GM12878 (cell line): ENCODE measurements around the gene GPN2. TPM values are rescaled to one million over a fixed set of nuclear protein-coding genes. Genes with fewer than 3 reads are reported as not detected.
A peak's percentile ranks its signal among the peaks of the same experiment; 100 is the strongest.

Experiments used
- ATAC-seq: fragments of 200-7000 bp; cut with Tn5 transposase; 3 replicates; pipeline ENCODE4 v1.9.1; 2020; ENCODE audit warnings: mild to moderate bottlenecking, moderate library complexity
- BruUV-seq: library from RNA; stranded (reverse); fragments of 400-500 nt; replicated peaks from 2 replicates; lab custom pipeline; 2021; lab: Mats Ljungman, UMichigan
- CTCF ChIA-PET: fragments of 300-600 bp; sonication (Branson Sonifier 250); formaldehyde crosslinking; extraction: SDS; loops from one replicate; lab custom pipeline; 2021; ENCODE audit warnings: inconsistent platforms; lab: Yijun Ruan, JAX
- POLR2A ChIA-PET: fragments of 350-600 bp; formaldehyde crosslinking; extraction: SDS; loops from one replicate; lab custom pipeline; 2021; ENCODE audit warnings: inconsistent platforms; lab: Charles Lee
- RAD21 ChIA-PET: fragments of 300-600 bp; sonication (Branson Sonifier 250); formaldehyde crosslinking; loops from one replicate; lab custom pipeline; 2023; ENCODE audit warnings: antibody characterized with exemption; ENCODE audit not compliant: unreplicated experiment; lab: Charles Lee
- SMC1A ChIA-PET: fragments of 300-600 bp; sonication (Branson Sonifier 250); formaldehyde crosslinking; loops from one replicate; lab custom pipeline; 2023; ENCODE audit not compliant: unreplicated experiment, uncharacterized antibody; lab: Charles Lee
- DNase-seq: peaks from one replicate; pipeline ENCODE4 v3.0.0-alpha.2; 2011; ENCODE audit warnings: low read depth, low spot score
- FAIRE-seq: peaks from 3 replicates; lab custom pipeline; 2011; peaks lifted over from hg19 to GRCh38; lab: Jason Lieb, UNC
- H2AFZ ChIP-seq: 2 replicates; pipeline ENCODE4 v1.6.0; 2011; ENCODE audit warnings: low read depth, low read length, control low read depth; ENCODE audit not compliant: control insufficient read depth
- H3K27ac ChIP-seq: 2 replicates; pipeline ENCODE4 v1.5.1; 2011; ENCODE audit warnings: control low read depth; ENCODE audit not compliant: control insufficient read depth, insufficient read depth
- H3K27me3 ChIP-seq, 2 experiments: replicated peaks in 1 of 2; 2 replicates each; pipeline versions ENCODE4 v1.6.0 to v1.6.1; 2011; ENCODE audit warnings: low read length in 1 of 2; ENCODE audit not compliant: control insufficient read depth in 2 of 2, insufficient read depth in 2 of 2
- H3K36me3 ChIP-seq, 2 experiments: 2 replicates each; pipeline ENCODE4 v1.5.1; 2011; ENCODE audit warnings: low read length in 1 of 2; ENCODE audit not compliant: control insufficient read depth in 2 of 2, insufficient read depth in 2 of 2
- H3K4me1 ChIP-seq: 2 replicates; pipeline ENCODE4 v1.6.1; 2011; ENCODE audit warnings: mild to moderate bottlenecking, low read length, moderate library complexity, mixed read lengths; ENCODE audit not compliant: control insufficient read depth, insufficient read depth
- H3K4me2 ChIP-seq: 2 replicates; pipeline ENCODE4 v1.6.0; 2011; ENCODE audit warnings: control low read depth; ENCODE audit not compliant: control insufficient read depth, insufficient read depth
- H3K4me3 ChIP-seq: fragments of 200-600 bp; sonication (generic); 2 replicates; pipeline ENCODE4 v1.5.1; 2016
- H3K79me2 ChIP-seq: 2 replicates; pipeline ENCODE4 v1.6.0; 2011; ENCODE audit warnings: low read length; ENCODE audit not compliant: control insufficient read depth, insufficient read depth
- H3K9ac ChIP-seq: 2 replicates; pipeline ENCODE4 v1.8.0; 2011; ENCODE audit warnings: low read length, control low read depth, mixed read lengths; ENCODE audit not compliant: control insufficient read depth, insufficient read depth
- H3K9me3 ChIP-seq: replicated peaks from 3 replicates; pipeline ENCODE4 v1.5.1; 2011; ENCODE audit warnings: mild to moderate bottlenecking, low read length; ENCODE audit not compliant: control insufficient read depth, insufficient read depth
- H4K20me1 ChIP-seq: 2 replicates; pipeline ENCODE4 v1.6.0; 2011; ENCODE audit not compliant: control insufficient read depth, insufficient read depth
- BACH1 ChIP-seq: fragments of 450-650 bp; IDR thresholded peaks from 2 replicates; pipeline ENCODE4 v1.6.1; 2017; ENCODE audit warnings: mild to moderate bottlenecking, borderline replicate concordance
- CHD2 ChIP-seq: IDR thresholded peaks from 2 replicates; pipeline ENCODE4 v1.6.1; 2011; ENCODE audit warnings: low read depth, low read length, improper control_type of control experiment, borderline replicate concordance
- IRF3 ChIP-seq: fragments of 450-650 bp; IDR thresholded peaks from 2 replicates; pipeline ENCODE4 v1.6.1; 2014; ENCODE audit warnings: mild to moderate bottlenecking
- KLF5 ChIP-seq: fragments of 450-650 bp; IDR thresholded peaks from 2 replicates; pipeline ENCODE4 v1.6.1; 2014; ENCODE audit warnings: mild to moderate bottlenecking; ENCODE audit not compliant: partially characterized antibody
- MXI1 ChIP-seq: fragments of 150-350 bp; IDR thresholded peaks from 2 replicates; pipeline ENCODE4 v1.6.1; 2011; ENCODE audit warnings: low read depth, mild to moderate bottlenecking, inconsistent platforms, low read length, improper control_type of control experiment
- NFYB ChIP-seq: IDR thresholded peaks from 2 replicates; pipeline ENCODE4 v1.6.1; 2011; ENCODE audit warnings: low read depth, mild to moderate bottlenecking, low read length, improper control_type of control experiment, moderate library complexity; ENCODE audit not compliant: insufficient read depth
- NR2C2 ChIP-seq: IDR thresholded peaks from 2 replicates; pipeline ENCODE4 v1.6.1; 2011; ENCODE audit warnings: borderline replicate concordance, low read depth; ENCODE audit not compliant: control insufficient read depth, insufficient read length
- PAX8 ChIP-seq: fragments of 450-650 bp; IDR thresholded peaks from 2 replicates; pipeline ENCODE4 v1.6.1; 2017; ENCODE audit warnings: mild to moderate bottlenecking, moderate library complexity
- TCF3 ChIP-seq: IDR thresholded peaks from 2 replicates; pipeline ENCODE4 v1.6.1; 2012; ENCODE audit warnings: low read depth, mild to moderate bottlenecking, low read length, borderline replicate concordance; ENCODE audit not compliant: insufficient read depth
- WGBS: methylation state at CpG from one replicate; pipeline ENCODE4 v1.1.6; 2016; ENCODE audit warnings: low lambda C conversion rate; ENCODE audit not compliant: insufficient replicate concordance, insufficient coverage; ENCODE audit errors: missing lambda C conversion rate; 5-methylcytosine and 5-hydroxymethylcytosine counted together
- in situ Hi-C: fragments of 300-500 bp; cut with MboI; formaldehyde crosslinking; loops from 9 replicates; pipeline ENCODE4 v1.14.3; 2018; ENCODE audit warnings: mixed read lengths
- intact Hi-C: fragments of 100-400 bp; cut with micrococcal nuclease; formaldehyde crosslinking; loops from one replicate; pipeline ENCODE4 v1.14.2; 2022; ENCODE audit not compliant: unreplicated experiment
- polyA plus RNA-seq, 11 experiments: library from polyadenylated mRNA; depleted of rRNA in 4 of 11; unstranded in 6 of 11; stranded (reverse) in 5 of 11; fragments of >200 nt; fragmentation: Nextera tagmentation in 4 of 11; fragmentation: Illumina TruSeq in 1 of 11; extraction: Ambion mirVana in 4 of 11; extraction: Trizol in 1 of 11; gene quantifications; 1 replicate in 1 of 11; 2 replicates in 10 of 11; pipeline versions ENCODE4 v1.2.1 to v1.2.3, GENCODE V29; 2011 to 2016; ENCODE audit warnings: inconsistent platforms in 2 of 11, missing spikeins in 2 of 11, low read depth in 1 of 11
- total RNA-seq, 4 experiments: library from RNA; depleted of rRNA in 3 of 4; stranded (reverse); fragments of >200 nt in 3 of 4; fragmentation: Illumina TruSeq in 1 of 4; extraction: Trizol in 1 of 4; gene quantifications; 2 replicates each; pipeline versions ENCODE4 v1.2.1 to v1.2.3, GENCODE V29; 2013 to 2021
- TF ChIP-seq, protein P1 (sequence below), 3 experiments: IDR thresholded peaks in 2 of 3; conservative IDR thresholded peaks in 1 of 3; 2 replicates each; pipeline ENCODE4 v1.5.1; 2011; ENCODE audit warnings: low read depth in 3 of 3, low read length in 3 of 3, mild to moderate bottlenecking in 3 of 3, control low read depth in 2 of 3, moderate library complexity in 2 of 3, inconsistent platforms in 1 of 3, mixed read lengths in 1 of 3; ENCODE audit not compliant: control insufficient read depth in 2 of 3, insufficient read depth in 1 of 3; ENCODE audit errors: extremely low read depth in 1 of 3

The GPN2 gene
- total and polyA plus RNA-seq, 10 of the 15 experiments (the other 5 are each of a cell fraction or from before 2014, with no cell fraction given) = 8.3 to 61.4 (median 23.3) TPM

DNA sequence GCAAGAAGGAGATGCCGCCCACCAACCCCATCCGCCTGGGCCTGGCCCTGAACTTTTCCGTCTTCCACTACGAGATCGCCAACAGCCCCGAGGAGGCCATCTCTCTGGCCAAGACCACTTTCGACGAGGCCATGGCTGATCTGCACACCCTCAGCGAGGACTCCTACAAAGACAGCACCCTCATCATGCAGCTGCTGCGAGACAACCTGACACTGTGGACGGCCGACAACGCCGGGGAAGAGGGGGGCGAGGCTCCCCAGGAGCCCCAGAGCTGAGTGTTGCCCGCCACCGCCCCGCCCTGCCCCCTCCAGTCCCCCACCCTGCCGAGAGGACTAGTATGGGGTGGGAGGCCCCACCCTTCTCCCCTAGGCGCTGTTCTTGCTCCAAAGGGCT is 26.4 kb downstream of the GPN2 start:
- FAIRE-seq (no peak), DNase-seq (no peak), ATAC-seq (no peak)
- H3K4me2 ChIP-seq = peak overlapping the region; percentile 99
- 66% methylated on average over 16 of the region's 20 CpGs for WGBS
- ChIA-PET CTCF (interaction anchor here (0.6 to 1.8 kb wide), 8 partner anchors 13 to 226 kb away, joined by 3 to 8 read pairs (median 3); no protein-coding TSS in a partner anchor), POLR2A (interaction anchor here (0.7 to 2.2 kb wide), 2 partner anchors 14 to 172 kb away, joined by 3 to 6 read pairs; no protein-coding TSS in a partner anchor), SMC1A (no interaction called here), RAD21 (interaction anchor here (2.3 kb wide), 1 partner anchor 31 kb away, joined by 16 read pairs; no protein-coding TSS in a partner anchor)
- H2AFZ ChIP-seq = no peak overlapping the region; the same call in 1 of the 2 replicates
- in situ Hi-C loops = no loop called here
- peak overlapping the region; percentile 93; the same call in 1 of the 2 replicates for H3K4me3 ChIP-seq
- no peaks in the 10 kb centered on the region for H3K36me3 ChIP-seq
- H4K20me1 ChIP-seq = no peaks in the 10 kb centered on the region
- H3K79me2 ChIP-seq = no peaks in the 10 kb centered on the region; the same call in 1 of the 2 replicates
- intact Hi-C loops = no loop called here
- H3K4me1 ChIP-seq = peaks cover 16% of the 10 kb centered on the region
- peak overlapping the region; percentile 99 for H3K27ac ChIP-seq
- peak overlapping the region; percentile 99; the same call in 1 of the 2 replicates for H3K9ac ChIP-seq
- no peaks in the 10 kb centered on the region for H3K9me3 ChIP-seq
- BruUV-seq = no TSS peak
- TF ChIP-seq CHD2 = no peak
- no peak for TF ChIP-seq MXI1
- no peak for TF ChIP-seq PAX8
- no peak for TF ChIP-seq TCF3
- no peak for TF ChIP-seq IRF3
- TF ChIP-seq BACH1 = no peak
- TF ChIP-seq KLF5 = no peak
- TF ChIP-seq NR2C2 = no peak
- TF ChIP-seq, protein P1, sequence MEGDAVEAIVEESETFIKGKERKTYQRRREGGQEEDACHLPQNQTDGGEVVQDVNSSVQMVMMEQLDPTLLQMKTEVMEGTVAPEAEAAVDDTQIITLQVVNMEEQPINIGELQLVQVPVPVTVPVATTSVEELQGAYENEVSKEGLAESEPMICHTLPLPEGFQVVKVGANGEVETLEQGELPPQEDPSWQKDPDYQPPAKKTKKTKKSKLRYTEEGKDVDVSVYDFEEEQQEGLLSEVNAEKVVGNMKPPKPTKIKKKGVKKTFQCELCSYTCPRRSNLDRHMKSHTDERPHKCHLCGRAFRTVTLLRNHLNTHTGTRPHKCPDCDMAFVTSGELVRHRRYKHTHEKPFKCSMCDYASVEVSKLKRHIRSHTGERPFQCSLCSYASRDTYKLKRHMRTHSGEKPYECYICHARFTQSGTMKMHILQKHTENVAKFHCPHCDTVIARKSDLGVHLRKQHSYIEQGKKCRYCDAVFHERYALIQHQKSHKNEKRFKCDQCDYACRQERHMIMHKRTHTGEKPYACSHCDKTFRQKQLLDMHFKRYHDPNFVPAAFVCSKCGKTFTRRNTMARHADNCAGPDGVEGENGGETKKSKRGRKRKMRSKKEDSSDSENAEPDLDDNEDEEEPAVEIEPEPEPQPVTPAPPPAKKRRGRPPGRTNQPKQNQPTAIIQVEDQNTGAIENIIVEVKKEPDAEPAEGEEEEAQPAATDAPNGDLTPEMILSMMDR (IDR thresholded peaks at IDR 0.05 in 2 of 3, conservative IDR thresholded peaks at IDR 0.05 in 1 of 3; ENCODE audit: control insufficient read depth in 2 of 3, extremely low read depth in 1 of 3, insufficient read depth in 1 of 3, low read depth in 3 of 3, low read length in 3 of 3) = no peak
- TF ChIP-seq NFYB = no peak
- no peaks in the 10 kb centered on the region for H3K27me3 ChIP-seq
